GM21360 (cell line): Measurements from ENCODE around the gene CMC4.

Experiments used
- ATAC-seq: cut with Tn5 transposase; IDR thresholded peaks from one replicate; pipeline ENCODE4 v1.9.1; 2021; ENCODE audit warnings: mild to moderate bottlenecking, moderate library complexity; ENCODE audit not compliant: unreplicated experiment

Gene CMC4, protein sequence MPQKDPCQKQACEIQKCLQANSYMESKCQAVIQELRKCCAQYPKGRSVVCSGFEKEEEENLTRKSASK

DNA sequence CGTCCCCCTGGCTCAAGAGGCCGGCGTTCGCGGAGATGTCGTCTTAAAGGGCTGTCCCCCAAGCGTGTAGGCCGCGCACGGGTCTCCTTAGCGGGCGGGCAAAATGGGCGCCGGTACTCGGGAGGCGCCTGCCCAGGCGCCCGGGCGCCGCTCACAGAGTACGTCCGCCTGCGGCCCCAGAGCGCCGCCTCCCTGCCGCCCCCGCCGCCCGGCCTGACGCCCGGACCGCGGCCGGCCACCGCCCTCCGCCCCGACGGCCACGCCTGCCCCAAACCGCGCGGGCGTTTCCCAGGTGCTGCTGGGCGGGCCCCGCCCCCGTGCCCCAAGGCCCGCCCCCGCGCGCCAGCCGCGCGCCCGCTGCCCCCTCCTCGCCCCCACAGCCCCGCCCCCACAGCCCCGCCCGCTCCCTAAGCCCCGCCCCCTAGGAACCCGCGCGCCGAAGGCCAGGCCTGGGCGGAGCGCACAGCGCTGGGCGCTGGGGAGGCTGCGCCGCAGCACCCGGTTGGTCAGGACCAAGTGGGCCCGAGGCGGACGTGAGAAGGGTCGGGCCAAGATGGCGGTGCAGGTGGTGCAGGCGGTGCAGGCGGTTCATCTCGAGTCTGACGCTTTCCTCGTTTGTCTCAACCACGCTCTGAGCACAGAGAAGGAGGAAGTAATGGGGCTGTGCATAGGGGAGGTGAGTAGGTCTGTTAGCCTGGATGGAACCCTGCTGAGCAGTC is at the start of gene CMC4, which contains the start of the genes BRCC3 and MTCP1:
CMC4 (minus strand) TSS at position 162 of the 719 bp plus-strand sequence. CDS start 7,113 bp downstream, outside the sequence.
BRCC3 (plus strand) TSS at position 534 of the 719 bp plus-strand sequence; CDS start at position 554, 20 bp downstream.
MTCP1 (minus strand) TSS at position 162 of the 719 bp plus-strand sequence. CDS start 5,126 bp downstream, outside the sequence.
- peak; percentile 81 for ATAC-seq

DNA sequence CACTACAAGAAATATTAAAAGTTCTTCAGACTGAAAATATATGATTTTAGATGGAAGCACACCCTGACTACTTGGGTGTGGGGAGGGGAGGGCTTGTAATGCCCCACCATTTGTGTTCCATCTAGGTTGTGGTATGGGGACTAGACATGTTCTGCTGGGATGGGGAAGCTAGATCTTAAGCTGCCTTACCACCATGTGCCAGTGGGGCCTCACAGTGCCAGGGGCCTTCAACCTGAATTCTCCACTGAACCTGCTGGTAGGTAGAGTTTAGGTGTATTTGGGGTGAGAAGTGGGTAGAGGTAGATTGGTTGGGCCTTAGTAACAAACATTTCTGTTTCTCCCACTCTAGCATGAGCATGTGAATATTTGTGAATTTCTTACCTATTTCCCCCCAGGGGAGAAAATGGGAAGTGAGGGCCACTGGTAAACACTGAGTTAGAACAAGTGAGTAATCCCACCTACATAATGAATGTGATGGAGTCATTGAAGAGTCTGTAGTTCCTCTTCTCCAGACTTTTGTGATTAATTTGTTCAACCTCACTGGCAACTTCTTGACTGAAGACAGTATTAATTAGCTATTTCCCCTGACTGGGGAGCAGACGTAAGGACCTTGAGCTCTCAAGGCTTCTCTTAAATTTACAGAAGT is 44.4 kb upstream of the CMC4 start:
- ATAC-seq, result no peak

DNA sequence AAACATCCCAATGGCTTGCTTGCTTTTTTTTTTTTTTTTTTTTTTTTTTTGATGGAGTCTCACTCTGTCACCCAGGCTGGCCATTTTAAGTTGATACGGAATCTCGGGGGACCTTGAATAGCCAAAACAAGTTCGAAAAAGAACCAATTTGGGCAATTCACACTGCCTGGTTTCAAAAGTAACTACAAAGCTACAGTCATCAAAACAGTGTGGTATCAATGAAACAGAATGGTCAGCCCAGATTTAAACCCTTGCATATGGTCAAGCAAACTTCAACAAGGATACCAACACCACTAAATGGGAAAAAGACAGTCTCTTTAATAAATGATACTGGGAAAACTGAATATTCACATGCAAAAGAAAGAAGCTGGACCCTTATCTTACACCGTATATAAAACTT is 42.2 kb upstream of the CMC4 start:
- ATAC-seq, result no peak

DNA sequence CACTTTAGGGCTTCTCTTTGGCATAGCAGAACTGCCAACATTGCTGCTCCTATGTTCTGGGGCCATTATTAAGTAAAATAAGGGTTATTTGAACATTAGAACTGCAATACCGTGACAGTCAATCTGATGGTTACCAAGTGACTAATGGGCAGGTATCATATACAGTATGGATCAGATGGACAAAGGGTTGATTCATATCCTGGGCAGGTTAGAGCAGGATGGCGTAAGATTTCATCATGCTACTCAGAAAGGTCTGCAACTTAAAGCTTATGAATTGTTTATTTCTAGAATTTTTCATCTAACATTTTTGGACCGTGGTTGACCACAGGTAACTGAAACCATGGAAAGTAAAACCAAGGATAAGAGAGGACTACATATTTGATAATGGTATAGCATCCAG is 41.2 kb upstream of the CMC4 start:
- ATAC-seq, result no peak

DNA sequence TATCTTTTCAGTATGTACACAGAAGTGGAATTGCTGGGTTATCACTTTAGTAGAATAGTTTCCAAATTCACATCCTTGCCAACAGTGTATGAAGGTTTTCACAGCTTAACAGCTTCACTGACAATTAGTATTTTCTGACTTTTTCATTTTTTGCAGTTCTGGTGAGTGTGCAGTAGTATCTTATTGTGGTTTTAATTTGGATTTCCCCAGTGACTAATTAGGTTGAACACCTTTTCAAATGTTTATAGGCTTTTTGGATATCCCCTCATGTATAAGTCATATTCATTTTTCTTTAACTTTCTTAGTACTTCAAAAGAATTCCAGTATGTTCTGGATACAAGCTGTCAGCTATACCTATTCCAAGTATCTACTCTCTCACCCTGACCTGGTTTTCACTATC is 37.5 kb upstream of the CMC4 start:
- no peak for ATAC-seq

DNA sequence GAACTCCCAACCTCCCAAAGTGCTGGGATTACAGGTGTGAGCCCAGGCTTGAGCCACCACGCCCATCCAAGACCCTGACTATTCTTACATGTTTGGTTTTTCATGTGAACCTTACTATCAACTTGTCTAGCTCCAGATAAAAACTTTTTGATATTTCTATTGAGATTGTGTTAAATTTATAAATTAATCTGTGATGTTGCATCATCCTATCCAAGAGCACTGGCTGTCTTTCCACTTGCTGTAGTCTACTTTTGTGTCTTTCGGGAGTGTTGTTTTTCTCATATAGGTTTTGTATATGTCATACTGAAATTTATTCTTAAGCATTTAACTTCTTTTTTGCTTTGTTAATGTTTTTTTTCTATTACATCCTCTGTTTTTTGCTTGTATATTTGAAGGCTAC is 35.0 kb upstream of the CMC4 start:
- ATAC-seq, result no peak

DNA sequence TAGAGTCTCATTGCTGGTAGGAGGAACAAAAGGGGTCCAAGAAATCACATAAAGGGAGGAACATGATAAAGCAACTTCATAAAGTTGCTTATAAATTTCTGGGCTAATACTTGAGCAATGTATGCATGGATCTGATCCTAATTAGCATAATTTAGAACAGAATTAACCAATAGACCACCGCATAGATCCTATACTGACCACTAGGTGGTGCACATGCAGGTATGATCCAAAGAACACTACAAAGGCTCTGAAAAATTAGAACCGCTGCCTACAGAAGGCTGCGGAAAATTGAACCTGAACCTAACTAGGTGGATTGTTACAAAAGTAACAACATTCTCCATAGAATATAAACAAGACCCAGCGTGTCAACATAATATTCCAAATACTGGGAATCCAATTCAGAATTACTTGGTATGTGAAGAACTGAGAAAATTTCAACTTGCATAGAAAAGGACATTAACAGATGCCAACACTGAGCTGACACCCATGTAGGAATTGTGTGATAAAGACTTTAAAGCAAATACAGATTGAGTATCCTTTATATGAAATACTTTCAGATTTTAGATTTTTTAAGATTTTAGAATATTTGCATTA is 23.6 kb upstream of the CMC4 start:
- ATAC-seq, result peak; percentile 84

DNA sequence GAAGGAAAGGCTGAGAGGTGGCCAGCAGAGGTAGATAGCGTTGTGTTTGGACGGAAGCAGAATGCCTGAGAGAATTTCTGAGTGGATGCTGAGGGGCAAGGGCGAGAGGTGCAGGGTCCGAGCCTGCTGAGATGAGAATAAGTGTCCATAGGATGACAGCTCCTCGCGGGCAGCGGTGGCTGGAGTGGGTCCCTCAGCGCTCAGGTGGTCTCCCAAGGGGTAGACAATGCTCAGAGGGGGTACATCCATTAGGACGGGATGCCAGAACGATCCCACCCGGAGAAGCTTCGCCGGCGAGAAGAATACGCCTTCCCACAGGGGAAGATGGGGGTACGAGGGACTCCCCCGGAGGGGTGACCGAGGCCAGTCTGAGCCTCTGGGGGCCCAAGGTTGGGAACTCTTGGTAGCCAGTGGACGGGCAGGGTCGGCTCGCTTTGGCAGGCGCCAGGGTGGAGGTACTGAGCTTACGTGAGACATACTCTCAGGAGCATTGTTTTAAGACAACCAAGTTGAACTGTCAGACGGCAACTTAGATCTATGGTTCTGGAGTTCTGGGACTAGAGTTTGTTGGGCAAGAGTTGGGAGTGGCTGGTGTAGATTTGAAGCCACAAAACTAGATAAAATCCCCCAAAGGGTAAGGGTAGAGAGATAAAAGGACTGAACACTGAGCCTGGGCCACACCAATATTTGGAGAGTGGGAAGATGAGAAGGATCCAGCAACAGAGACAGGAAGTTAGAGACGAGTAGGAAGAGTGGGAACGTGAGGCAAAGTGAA is 16.2 kb upstream of the CMC4 start:
- no peak for ATAC-seq

DNA sequence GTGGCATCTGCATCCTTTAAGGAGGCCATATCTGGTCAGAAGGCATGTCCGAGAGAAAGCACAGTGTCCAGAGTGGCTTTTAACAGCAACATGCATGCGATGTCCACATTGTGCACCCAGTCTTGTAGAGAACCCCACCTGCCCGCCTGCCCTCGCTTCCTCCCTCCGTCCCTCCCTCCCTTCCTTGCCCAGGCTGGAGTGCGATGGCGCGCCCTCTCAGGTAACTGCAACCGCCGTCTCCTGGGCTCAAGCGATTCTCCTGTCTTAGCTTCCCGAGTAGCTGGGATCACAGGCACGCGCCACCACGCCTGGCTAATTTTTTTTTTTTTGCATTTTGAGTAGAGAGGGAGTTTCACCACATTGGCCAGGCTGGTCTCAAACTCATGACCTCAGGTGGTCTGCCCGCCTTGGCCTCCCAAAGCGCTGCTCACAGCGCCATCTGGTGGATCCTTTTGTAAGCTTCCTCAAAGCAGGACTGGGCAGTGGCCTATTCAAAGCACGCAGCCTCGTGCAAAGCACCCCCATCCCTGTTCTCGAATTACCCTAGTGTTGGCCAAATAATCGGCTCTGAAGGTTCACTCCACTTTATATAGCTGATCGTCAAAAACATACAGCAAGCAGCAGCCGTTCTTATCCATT is 15.4 kb upstream of the CMC4 start:
- no peak for ATAC-seq

DNA sequence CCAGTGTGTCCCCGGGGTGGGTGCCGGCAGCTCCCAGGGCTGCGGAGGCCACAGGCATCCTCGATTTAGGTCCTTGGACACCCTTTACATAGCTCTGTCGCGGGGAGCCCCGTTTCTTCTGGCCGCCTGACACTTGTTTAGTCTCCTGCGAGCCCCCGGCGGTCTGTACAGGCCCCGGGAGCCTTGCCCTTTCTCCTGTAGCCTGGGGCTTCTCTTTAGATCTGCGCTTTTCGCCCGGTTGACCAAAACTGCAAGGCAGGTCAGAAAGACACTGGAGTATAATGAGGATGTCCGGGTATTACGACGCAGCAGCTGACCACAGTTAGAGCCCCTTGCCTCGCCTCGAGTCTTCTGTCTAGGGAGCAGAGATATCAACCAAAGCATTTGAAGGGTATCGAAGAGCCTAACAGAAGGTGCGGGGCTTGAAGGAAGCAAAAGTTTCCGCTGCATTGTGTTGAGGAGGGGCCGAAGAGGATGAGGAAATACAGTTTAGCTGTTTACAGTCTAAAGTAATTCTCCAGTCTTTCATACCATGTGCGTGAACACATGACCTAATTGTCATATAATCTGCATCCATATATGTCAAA is 851 bp upstream of the CMC4 start:
- no peak for ATAC-seq

DNA sequence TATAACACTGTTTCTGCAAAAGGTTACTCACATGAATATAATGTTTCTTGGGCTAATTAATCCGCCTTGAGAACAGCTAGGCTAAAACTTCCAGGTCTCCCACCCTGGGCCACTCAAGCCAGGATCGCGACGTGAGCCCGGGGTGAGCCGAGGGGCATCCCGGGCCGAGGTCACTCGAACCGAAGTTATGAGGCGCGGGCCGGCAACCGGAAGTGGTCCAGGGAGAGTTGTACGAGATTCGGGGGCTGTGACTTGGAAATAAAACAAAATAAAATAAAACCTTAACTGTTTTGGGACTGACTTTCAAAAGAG is 317 bp downstream of the CMC4 start:
- peak; percentile 25 for ATAC-seq

DNA sequence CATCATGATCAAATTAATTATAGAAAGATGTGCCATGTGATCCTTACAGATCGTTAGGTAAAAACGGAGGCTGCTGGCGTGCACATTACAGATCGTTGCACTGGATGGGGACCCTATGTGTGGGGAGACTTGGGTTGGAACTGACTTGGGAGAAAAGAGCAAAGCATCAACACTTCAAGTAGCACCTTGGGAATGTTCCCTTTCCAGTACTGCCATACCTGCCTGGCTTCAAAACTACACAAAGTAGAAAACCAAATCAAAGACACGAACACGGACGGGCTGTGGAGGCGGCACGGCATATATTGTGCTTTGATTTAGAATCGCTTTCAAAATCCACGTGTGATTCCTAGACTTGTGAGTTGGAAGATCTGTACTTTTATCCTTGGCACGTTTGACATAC is 898 bp downstream of the CMC4 start:
- no peak for ATAC-seq

DNA sequence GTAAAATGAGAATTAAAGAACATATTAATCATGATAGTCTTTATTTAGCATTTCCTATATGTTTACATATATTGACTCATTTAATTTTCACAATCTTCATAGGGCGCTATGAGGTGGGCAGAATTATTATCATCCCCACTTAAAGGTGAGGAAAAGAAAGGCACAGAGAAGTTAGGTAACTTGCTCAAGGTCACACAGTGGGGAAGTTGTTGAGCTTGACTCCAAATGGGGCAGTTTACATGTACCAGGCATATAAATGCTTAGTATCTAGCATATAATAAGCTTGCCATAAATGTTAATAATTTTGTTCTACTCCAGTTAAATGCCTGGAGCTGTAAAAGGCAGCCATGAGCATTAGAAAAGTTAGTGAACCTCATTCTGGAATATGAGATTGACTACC is 1.5 kb downstream of the CMC4 start:
- no peak for ATAC-seq

DNA sequence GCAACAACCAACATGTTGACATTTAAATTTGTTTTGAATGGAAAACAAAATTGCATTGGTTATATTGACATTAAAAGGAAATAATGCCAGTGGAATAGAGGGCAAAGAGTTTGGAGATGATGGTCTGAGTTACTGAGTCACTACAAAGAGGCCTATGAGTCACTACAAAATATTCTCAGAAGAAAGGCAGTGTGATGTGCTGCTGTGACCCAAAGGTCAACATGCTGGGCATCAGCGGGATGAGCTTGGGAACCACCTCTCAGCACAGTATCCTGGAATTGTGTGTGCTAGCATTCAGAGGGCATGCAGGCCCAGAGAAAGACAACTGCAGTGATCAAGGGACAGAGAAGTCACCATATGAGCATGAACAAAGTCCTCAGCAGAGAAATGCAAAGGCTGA is 2.8 kb downstream of the CMC4 start:
- ATAC-seq, result no peak

DNA sequence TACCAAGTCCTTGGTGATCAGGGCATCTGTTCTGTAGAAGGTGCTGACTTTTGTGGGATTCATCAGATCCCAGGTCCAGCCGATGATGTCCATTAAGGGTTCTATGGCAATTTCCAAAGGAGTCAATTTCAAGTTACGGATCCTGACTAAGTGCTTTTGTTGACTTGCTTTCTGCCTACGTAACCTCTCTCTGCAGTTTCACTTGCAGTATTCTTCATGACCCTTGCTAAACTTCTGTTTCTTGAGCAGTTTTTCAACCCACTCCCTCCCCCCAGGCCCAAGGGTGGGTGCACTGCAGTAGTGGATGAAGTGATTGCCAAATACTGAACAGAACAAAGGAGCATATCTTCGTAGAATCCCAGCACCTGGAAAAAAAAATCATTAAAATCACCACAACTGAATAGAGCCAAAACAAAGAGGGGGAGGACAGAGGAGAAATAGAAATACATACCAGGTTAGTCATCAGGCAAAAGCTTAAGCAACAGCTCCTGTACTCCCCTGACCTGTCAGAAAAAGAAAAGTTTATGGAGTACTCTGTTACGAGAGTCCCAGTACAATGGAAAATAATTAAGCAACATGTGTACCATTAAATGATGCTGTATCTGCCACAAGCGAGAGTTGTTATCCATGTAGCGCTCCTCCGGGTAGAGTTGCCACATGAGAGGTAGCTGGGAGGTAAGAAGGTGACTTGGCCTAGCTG is 5.8 kb downstream of the CMC4 start:
- no peak for ATAC-seq

DNA sequence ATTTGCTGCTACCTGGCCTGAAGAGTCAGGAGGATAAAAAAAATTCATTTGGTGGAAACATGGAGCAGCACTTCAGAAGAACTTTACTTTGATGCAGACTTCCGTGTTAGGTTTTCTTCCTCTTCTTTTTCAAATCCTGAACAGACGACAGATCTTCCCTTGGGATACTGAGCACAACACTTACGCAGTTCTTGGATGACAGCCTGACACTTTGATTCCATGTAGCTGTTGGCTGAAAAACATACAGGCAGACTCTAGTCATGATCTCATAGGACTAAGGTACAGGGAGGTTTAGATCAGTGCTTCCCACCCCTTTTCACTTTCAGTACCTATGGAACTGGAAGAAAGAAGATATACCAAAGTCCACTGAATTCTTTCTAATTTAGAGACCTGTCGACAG is 9.2 kb downstream of the CMC4 start:
- ATAC-seq, result no peak

DNA sequence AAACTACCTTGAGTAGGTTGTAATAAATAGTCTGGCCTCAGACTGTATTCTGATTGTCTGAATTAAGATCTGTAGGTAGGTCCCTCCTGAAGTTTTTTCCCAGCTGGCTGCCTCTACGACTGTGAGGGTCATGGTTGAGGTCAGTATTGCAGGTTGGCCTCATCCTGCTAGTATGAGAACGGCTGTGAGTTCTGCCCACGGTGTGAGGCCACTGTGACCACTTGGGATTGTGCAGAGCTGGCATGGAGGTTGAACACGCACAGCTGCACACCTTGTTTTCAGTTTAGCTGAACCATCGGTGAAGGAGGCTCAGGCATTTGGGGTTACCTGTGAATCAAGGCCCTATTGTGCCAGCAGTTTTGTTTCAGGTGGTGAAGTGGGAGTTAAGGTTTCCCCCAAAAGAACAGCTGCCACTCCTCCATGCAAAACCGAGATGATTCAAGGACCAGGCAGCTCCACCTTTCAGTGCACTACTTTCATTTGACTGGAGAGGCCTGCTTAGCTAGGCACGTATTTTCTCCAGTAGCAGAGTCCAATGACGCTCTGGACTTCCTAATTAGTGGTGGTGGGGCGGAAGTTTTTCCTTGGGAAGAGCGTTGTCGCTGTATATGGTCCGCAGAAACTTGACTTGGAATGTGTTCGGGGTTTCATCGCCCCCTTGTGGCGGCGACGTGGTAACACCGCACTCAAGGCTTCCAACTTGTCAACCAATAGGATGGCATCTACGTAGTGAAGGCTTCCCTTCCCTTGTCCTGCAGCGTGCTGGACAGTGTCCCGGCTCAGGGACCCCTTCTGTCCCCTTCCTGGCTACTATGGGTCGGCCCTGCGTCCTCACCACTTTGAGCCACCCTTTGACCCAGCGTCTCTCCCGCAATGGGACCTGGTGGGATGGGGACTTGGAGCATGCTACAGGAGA is 13.8 kb downstream of the CMC4 start:
- peak; percentile 84 for ATAC-seq

DNA sequence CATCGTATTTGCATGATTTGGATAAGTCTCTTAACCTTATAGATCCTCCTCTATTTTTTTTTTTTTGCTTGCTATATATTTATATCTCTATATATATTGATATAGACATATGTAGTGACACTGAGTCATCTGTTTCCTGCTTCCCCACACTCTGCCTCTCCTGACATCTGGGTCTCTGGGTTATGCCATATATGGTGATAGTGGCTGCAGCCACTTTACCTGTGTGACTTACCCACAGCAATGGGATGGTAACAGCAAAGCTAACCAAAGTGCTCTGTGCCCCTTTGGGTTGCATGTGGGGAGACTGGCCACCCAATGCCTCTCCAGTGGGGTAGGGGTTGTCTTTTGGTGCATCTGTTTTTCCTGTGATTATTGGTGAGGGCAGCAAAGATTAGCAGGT is 14.5 kb downstream of the CMC4 start:
- ATAC-seq, result peak; percentile 19

DNA sequence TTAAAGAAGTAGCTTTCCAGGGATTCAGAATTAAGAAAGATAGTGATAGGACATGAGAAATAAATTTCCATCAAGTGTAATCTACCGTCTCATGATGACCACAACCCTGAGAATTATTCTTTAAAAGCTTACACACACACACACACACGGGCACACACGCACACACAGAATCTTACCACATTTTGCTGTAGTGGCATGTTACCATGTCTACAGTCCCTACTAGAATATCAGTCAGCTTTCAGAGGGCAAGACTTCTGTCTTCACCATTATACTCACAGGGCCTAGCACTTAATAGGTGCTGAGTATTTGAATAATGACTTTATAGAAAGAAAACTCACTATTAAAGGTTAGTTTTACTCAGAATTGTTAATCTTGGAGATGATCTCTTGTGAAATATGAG is 15.4 kb downstream of the CMC4 start:
- no peak for ATAC-seq
